H1 (cell line): ENCODE results near the gene PRKAR1B. TPM values are rescaled to one million over a fixed set of nuclear protein-coding genes. Genes with fewer than 3 reads are reported as not detected.

Experiments used
- CTCF ChIA-PET: fragments of 300-600 bp; sonication (Branson Sonifier 250); formaldehyde crosslinking; loops from one replicate; lab custom pipeline; 2021; ENCODE audit not compliant: partially characterized antibody; lab: Charles Lee
- POLR2A ChIA-PET: fragments of 300-600 bp; sonication (Branson Sonifier 250); formaldehyde crosslinking; loops from one replicate; lab custom pipeline; 2021; ENCODE audit warnings: inconsistent platforms; ENCODE audit not compliant: partially characterized antibody; lab: Charles Lee
- DNase-seq, 2 experiments: peaks; one replicate each; pipeline versions ENCODE4 v3.0.0 to v3.0.0-alpha.2; 2010 to 2022; ENCODE audit warnings: low spot score in 2 of 2, low read depth in 1 of 2, mixed read lengths in 1 of 2
- FAIRE-seq: peaks from 2 replicates; lab custom pipeline; 2011; peaks lifted over from hg19 to GRCh38; lab: Jason Lieb, UNC
- H2AFZ ChIP-seq: 2 replicates; pipeline ENCODE4 v1.8.1; 2012; ENCODE audit warnings: low read length, inconsistent platforms
- H2AK5ac ChIP-seq: 2 replicates; pipeline ENCODE4 v1.6.1; 2013; ENCODE audit warnings: low read depth, low read length
- H2BK120ac ChIP-seq: replicated peaks from 2 replicates; pipeline ENCODE3; 2013; ENCODE audit warnings: low read depth, low read length, inconsistent platforms
- H2BK12ac ChIP-seq: 2 replicates; pipeline ENCODE4 v1.6.1; 2013; ENCODE audit warnings: low read depth, low read length
- H2BK15ac ChIP-seq: 2 replicates; pipeline ENCODE4 v1.6.1; 2013; ENCODE audit warnings: low read length
- H2BK20ac ChIP-seq: 2 replicates; pipeline ENCODE4 v1.6.1; 2013; ENCODE audit warnings: low read length
- H2BK5ac ChIP-seq: 2 replicates; pipeline ENCODE4 v1.6.1; 2013; ENCODE audit warnings: low read depth, low read length
- H3K14ac ChIP-seq: 2 replicates; pipeline ENCODE4 v1.6.1; 2013; ENCODE audit warnings: inconsistent platforms; ENCODE audit not compliant: insufficient read length
- H3K18ac ChIP-seq: 2 replicates; pipeline ENCODE4 v1.6.1; 2013; ENCODE audit warnings: low read length; ENCODE audit errors: extremely low read depth
- H3K23ac ChIP-seq: 2 replicates; pipeline ENCODE4 v1.6.1; 2013; ENCODE audit warnings: inconsistent platforms; ENCODE audit not compliant: insufficient read length
- H3K23me2 ChIP-seq: 2 replicates; pipeline ENCODE4 v1.6.1; 2013; ENCODE audit warnings: low read depth, low read length
- H3K27ac ChIP-seq: 2 replicates; pipeline ENCODE4 v1.6.1; 2011; ENCODE audit warnings: low read depth, low read length, inconsistent platforms
- H3K27me3 ChIP-seq, 4 experiments: replicated peaks in 1 of 4; 1 replicate in 1 of 4; 2 replicates in 3 of 4; pipeline versions ENCODE4 v1.6.1 to v1.8.1; 2011 to 2013; ENCODE audit warnings: low read length in 3 of 4, mild to moderate bottlenecking in 3 of 4, inconsistent platforms in 2 of 4, mixed read lengths in 2 of 4, moderate library complexity in 1 of 4; ENCODE audit not compliant: control insufficient read depth in 3 of 4, insufficient read depth in 3 of 4; ENCODE audit errors: extremely low read depth in 1 of 4
- H3K36me3 ChIP-seq, 4 experiments: 2 replicates each; pipeline versions ENCODE4 v1.6.1 to v1.8.1; 2011 to 2013; ENCODE audit warnings: mild to moderate bottlenecking in 4 of 4, low read length in 3 of 4, moderate library complexity in 2 of 4, control low read depth in 1 of 4, inconsistent platforms in 1 of 4; ENCODE audit not compliant: insufficient read depth in 4 of 4, control insufficient read depth in 2 of 4
- H3K4ac ChIP-seq: replicated peaks from 2 replicates; pipeline ENCODE3; 2013; ENCODE audit warnings: low read length, low read depth, mixed read lengths, inconsistent platforms; ENCODE audit not compliant: insufficient read length
- H3K4me1 ChIP-seq, 4 experiments: replicated peaks in 1 of 4; 1 replicate in 1 of 4; 2 replicates in 3 of 4; pipeline versions ENCODE4 v1.6.1 to v1.8.1; 2011 to 2013; ENCODE audit warnings: low read length in 3 of 4, inconsistent platforms in 2 of 4, mixed read lengths in 1 of 4; ENCODE audit not compliant: insufficient read depth in 4 of 4, control insufficient read depth in 3 of 4
- H3K4me2 ChIP-seq, 2 experiments: 2 replicates each; pipeline versions ENCODE4 v1.6.1 to v1.8.1; 2011 to 2013; ENCODE audit warnings: low read depth in 2 of 2, low read length in 2 of 2, control low read depth in 1 of 2, inconsistent platforms in 1 of 2, mild to moderate bottlenecking in 1 of 2; ENCODE audit not compliant: insufficient read depth in 1 of 2
- H3K4me3 ChIP-seq, 4 experiments: fragments of 200-600, 300-600 bp in 1 of 4; sonication (generic), shearing (Covaris generic), sonication (Bioruptor Twin) in 1 of 4; 2 replicates each; pipeline versions ENCODE4 v1.5.1 to v1.8.1; 2011 to 2016; ENCODE audit warnings: low read length in 4 of 4, low read depth in 3 of 4, control low read depth in 2 of 4, inconsistent platforms in 2 of 4, mild to moderate bottlenecking in 2 of 4, mixed read lengths in 1 of 4, moderate library complexity in 1 of 4; ENCODE audit not compliant: insufficient read depth in 2 of 4; ENCODE audit errors: extremely low read depth in 1 of 4
- H3K56ac ChIP-seq: replicated peaks from 2 replicates; pipeline ENCODE3; 2013; ENCODE audit warnings: low read depth, mild to moderate bottlenecking, mixed read lengths, low read length, inconsistent platforms; ENCODE audit not compliant: insufficient read length
- H3K79me1 ChIP-seq: 2 replicates; pipeline ENCODE4 v1.6.1; 2013; ENCODE audit warnings: low read depth, low read length, control low read depth
- H3K79me2 ChIP-seq, 2 experiments: 2 replicates each; pipeline versions ENCODE4 v1.6.1 to v1.8.1; 2012 to 2013; ENCODE audit warnings: low read length in 2 of 2, mild to moderate bottlenecking in 2 of 2, inconsistent platforms in 1 of 2; ENCODE audit not compliant: insufficient read depth in 2 of 2, control insufficient read depth in 1 of 2
- H3K9ac ChIP-seq, 4 experiments: replicated peaks in 1 of 4; 1 replicate in 1 of 4; 2 replicates in 3 of 4; pipeline versions ENCODE4 v1.6.1 to v1.8.1; 2011 to 2013; ENCODE audit warnings: low read depth in 3 of 4, low read length in 3 of 4, control low read depth in 2 of 4, mild to moderate bottlenecking in 2 of 4, moderate library complexity in 2 of 4, inconsistent platforms in 1 of 4; ENCODE audit errors: extremely low read depth in 1 of 4
- H3K9me3 ChIP-seq, 2 experiments: 2 replicates each; pipeline versions ENCODE4 v1.6.1 to v1.8.1; 2012 to 2013; ENCODE audit warnings: mild to moderate bottlenecking in 2 of 2, moderate library complexity in 2 of 2, control low read depth in 1 of 2, inconsistent platforms in 1 of 2, low read depth in 1 of 2, low read length in 1 of 2, mixed read lengths in 1 of 2; ENCODE audit not compliant: insufficient read depth in 2 of 2
- H4K20me1 ChIP-seq, 2 experiments: replicated peaks in 1 of 2; 2 replicates each; pipeline versions ENCODE3 to v1.8.1; 2011 to 2013; ENCODE audit warnings: inconsistent platforms in 2 of 2, low read length in 2 of 2, mild to moderate bottlenecking in 1 of 2; ENCODE audit not compliant: insufficient read depth in 2 of 2, control insufficient read depth in 1 of 2
- H4K5ac ChIP-seq: 2 replicates; pipeline ENCODE4 v1.6.1; 2013; ENCODE audit warnings: low read length, low read depth, mixed read lengths, inconsistent platforms; ENCODE audit not compliant: insufficient read length
- H4K8ac ChIP-seq: 2 replicates; pipeline ENCODE4 v1.8.0; 2013; ENCODE audit warnings: mild to moderate bottlenecking, moderate library complexity, low read length, inconsistent platforms; ENCODE audit not compliant: insufficient read depth; ENCODE audit errors: extremely low read depth
- H4K91ac ChIP-seq: replicated peaks from 2 replicates; pipeline ENCODE3; 2013; ENCODE audit warnings: low read length, mixed read lengths, inconsistent platforms; ENCODE audit not compliant: insufficient read length
- ATF3 ChIP-seq: IDR thresholded peaks from 2 replicates; pipeline ENCODE4 v1.6.1; 2011; ENCODE audit warnings: low read depth, mild to moderate bottlenecking, low read length; ENCODE audit not compliant: insufficient read depth
- CREB1 ChIP-seq: IDR thresholded peaks from 2 replicates; pipeline ENCODE4 v1.6.1; 2012; ENCODE audit warnings: inconsistent platforms
- KDM1A ChIP-seq: fragments of 200-600, 300-600 bp; sonication (generic); IDR thresholded peaks from 2 replicates; pipeline ENCODE4 v1.7.1; 2016; ENCODE audit warnings: mild to moderate bottlenecking, low read length, borderline replicate concordance
- KDM4A ChIP-seq: IDR thresholded peaks from one replicate; pipeline ENCODE4 v1.7.1; 2012; ENCODE audit warnings: low read depth, mild to moderate bottlenecking, moderate library complexity, low read length, inconsistent platforms; ENCODE audit not compliant: severe bottlenecking
- WGBS, 2 experiments: shearing (Covaris generic) in 1 of 2; methylation state at CpG; one replicate each; pipeline versions ENCODE4 v1.1.6 to v1.1.7; 2013 to 2015; ENCODE audit warnings: low lambda C conversion rate in 2 of 2, mixed read lengths in 2 of 2, inconsistent platforms in 1 of 2, low coverage in 1 of 2, missing lambda C conversion rate in 1 of 2; ENCODE audit not compliant: insufficient replicate concordance in 2 of 2, insufficient coverage in 1 of 2, insufficient read length in 1 of 2; ENCODE audit errors: extremely low coverage in 1 of 2, missing lambda C conversion rate in 1 of 2; 5-methylcytosine and 5-hydroxymethylcytosine counted together
- polyA plus RNA-seq, 7 experiments: library from polyadenylated mRNA; depleted of rRNA in 3 of 7; stranded (reverse) in 5 of 7; unstranded in 2 of 7; fragments of >200 nt in 5 of 7; fragments of 200-250 nt in 2 of 7; gene quantifications; 1 replicate in 5 of 7; 2 replicates in 1 of 7; 4 replicates in 1 of 7; pipeline versions ENCODE4 v1.2.1 to v1.2.3, GENCODE V29; 2011 to 2013; ENCODE audit warnings: missing spikeins in 2 of 7, mixed read lengths in 2 of 7
- total RNA-seq: library from RNA; stranded (reverse); fragmentation: NEBNext Ultra II Directional; extraction: Animal tissue kit (Norgen Biotek cat#: 25700); gene quantifications from 2 replicates; pipeline ENCODE4 v1.2.1, GENCODE V29; 2021
- TF ChIP-seq, protein P1 (sequence below), 3 experiments: IDR thresholded peaks; 1 replicate in 2 of 3; 2 replicates in 1 of 3; pipeline versions ENCODE4 v1.5.1 to v1.6.1; 2011; ENCODE audit warnings: low read length in 3 of 3, mild to moderate bottlenecking in 3 of 3, inconsistent platforms in 2 of 3, low read depth in 1 of 3, moderate library complexity in 1 of 3; ENCODE audit not compliant: insufficient read depth in 1 of 3; ENCODE audit errors: control extremely low read depth in 1 of 3

The PRKAR1B gene
- total and polyA plus RNA-seq, 2 of the 8 experiments (the other 6 are each of a cell fraction or from before 2014, with no cell fraction given), result 12.3 to 55.7 TPM

- H3K27me3 ChIP-seq, result no peaks in the 10 kb centered on the region
- peaks cover 0 to 8% of the 10 kb centered on the region in 2 experiments; a peak in 2 of 4 replicates for H3K79me2 ChIP-seq
- no peak for FAIRE-seq
- no peak overlapping the region for H3K4ac ChIP-seq
- H2AFZ ChIP-seq, result no peak overlapping the region
- no peak overlapping the region for H3K23ac ChIP-seq
- 0 out of 2 replicates have a peak, but pooled peaks cover 5% of the 10 kb centered on the region for H3K79me1 ChIP-seq
- no peak overlapping the region for H4K8ac ChIP-seq
- no peak overlapping the region for H3K9ac ChIP-seq
- no peak overlapping the region for H3K18ac ChIP-seq
- no peak for DNase-seq
- peaks cover 0 to 12% (median 9%) of the 10 kb centered on the region in 4 experiments; a peak in 5 of 7 replicates for H3K4me1 ChIP-seq
- peaks cover 0 to 3% (median 0%) of the 10 kb centered on the region in 4 experiments; a peak in 1 of 8 replicates for H3K36me3 ChIP-seq
- H3K4me3 ChIP-seq, result no peak overlapping the region
- no peak overlapping the region for H4K5ac ChIP-seq
- no peak overlapping the region for H2BK15ac ChIP-seq
- no peak overlapping the region for H3K4me2 ChIP-seq
- H3K23me2 ChIP-seq, result peaks cover 9% of the 10 kb centered on the region; the same call in 1 of the 2 replicates
- H3K27ac ChIP-seq, result no peak overlapping the region
- H2BK5ac ChIP-seq, result no peak overlapping the region
- ChIA-PET CTCF (interaction anchor here (0.7 to 1.6 kb wide), 2 partner anchors 8 to 65 kb away, joined by 3 to 4 read pairs; no protein-coding TSS in a partner anchor), POLR2A (no interaction called here)
- H2BK20ac ChIP-seq, result no peak overlapping the region
- no peak overlapping the region for H2BK120ac ChIP-seq
- no peaks in the 10 kb centered on the region for H4K20me1 ChIP-seq
- H2BK12ac ChIP-seq, result no peak overlapping the region
- no peak for TF ChIP-seq ATF3
- no peak for TF ChIP-seq KDM1A
- TF ChIP-seq CREB1, result no peak
- TF ChIP-seq, protein P1, sequence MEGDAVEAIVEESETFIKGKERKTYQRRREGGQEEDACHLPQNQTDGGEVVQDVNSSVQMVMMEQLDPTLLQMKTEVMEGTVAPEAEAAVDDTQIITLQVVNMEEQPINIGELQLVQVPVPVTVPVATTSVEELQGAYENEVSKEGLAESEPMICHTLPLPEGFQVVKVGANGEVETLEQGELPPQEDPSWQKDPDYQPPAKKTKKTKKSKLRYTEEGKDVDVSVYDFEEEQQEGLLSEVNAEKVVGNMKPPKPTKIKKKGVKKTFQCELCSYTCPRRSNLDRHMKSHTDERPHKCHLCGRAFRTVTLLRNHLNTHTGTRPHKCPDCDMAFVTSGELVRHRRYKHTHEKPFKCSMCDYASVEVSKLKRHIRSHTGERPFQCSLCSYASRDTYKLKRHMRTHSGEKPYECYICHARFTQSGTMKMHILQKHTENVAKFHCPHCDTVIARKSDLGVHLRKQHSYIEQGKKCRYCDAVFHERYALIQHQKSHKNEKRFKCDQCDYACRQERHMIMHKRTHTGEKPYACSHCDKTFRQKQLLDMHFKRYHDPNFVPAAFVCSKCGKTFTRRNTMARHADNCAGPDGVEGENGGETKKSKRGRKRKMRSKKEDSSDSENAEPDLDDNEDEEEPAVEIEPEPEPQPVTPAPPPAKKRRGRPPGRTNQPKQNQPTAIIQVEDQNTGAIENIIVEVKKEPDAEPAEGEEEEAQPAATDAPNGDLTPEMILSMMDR (IDR thresholded peaks at IDR 0.05; ENCODE audit: control extremely low read depth in 1 of 3, insufficient read depth in 1 of 3, low read depth in 1 of 3, low read length in 3 of 3), result no peak
- TF ChIP-seq KDM4A, result no peak
- H3K56ac ChIP-seq, result no peak overlapping the region
- H4K91ac ChIP-seq, result no peak overlapping the region
- no peak overlapping the region for H3K14ac ChIP-seq
- WGBS, 2 experiments, result 89% methylated on average over 12 of the region's 13 CpGs; no CpG with 5 or more reads in 1 of the 2 experiments
- peaks cover 0 to 2% of the 10 kb centered on the region in 2 experiments; a peak in 1 of 4 replicates for H3K9me3 ChIP-seq
- no peak overlapping the region for H2AK5ac ChIP-seq
Measured at GRCh38 chr7:659996-660395, 67.1 kb downstream of the PRKAR1B start.
